HepG2 (cell line): Measurements from ENCODE around the gene RAB1B. TPM values are rescaled to one million over a fixed set of nuclear protein-coding genes. Genes with fewer than 3 reads are reported as not detected.

Experiments
- AKAP8 ChIP-seq: sonication (generic); formaldehyde crosslinking; IDR thresholded peaks from 2 replicates; pipeline ENCODE4 v1.5.1; 2020; ENCODE audit warnings: mild to moderate bottlenecking, missing genetic modification reagents
- CSRNP1 ChIP-seq: sonication (generic); formaldehyde crosslinking; IDR thresholded peaks from 2 replicates; pipeline ENCODE4 v1.8.1; 2023; ENCODE audit warnings: mild to moderate bottlenecking, missing genetic modification reagents
- ELF3 ChIP-seq: IDR thresholded peaks from 2 replicates; pipeline ENCODE4 v1.6.1; 2016; ENCODE audit warnings: missing genetic modification reagents, missing compliant biosample characterization
- FIP1L1 ChIP-seq: fragments of 200-400 bp; formaldehyde crosslinking; IDR thresholded peaks from 2 replicates; pipeline ENCODE4 v1.6.1; 2018; ENCODE audit warnings: low read depth, mild to moderate bottlenecking, low read length, moderate library complexity, borderline replicate concordance; ENCODE audit not compliant: insufficient read depth
- NCOA5 ChIP-seq: sonication (generic); formaldehyde crosslinking; IDR thresholded peaks from 2 replicates; pipeline ENCODE4 v1.4.0; 2020; ENCODE audit warnings: missing genetic modification reagents
- NFATC3 ChIP-seq: sonication (generic); formaldehyde crosslinking; IDR thresholded peaks from 2 replicates; pipeline ENCODE4 v1.5.1; 2020; ENCODE audit warnings: mild to moderate bottlenecking, missing genetic modification reagents
- NFE2L2 ChIP-seq: fragments of 150-350 bp; IDR thresholded peaks from 2 replicates; pipeline ENCODE4 v1.6.1; 2014; ENCODE audit warnings: low read length
- PAXIP1 ChIP-seq: sonication (generic); formaldehyde crosslinking; conservative IDR thresholded peaks from 2 replicates; pipeline ENCODE4 v1.4.0; 2020; ENCODE audit warnings: mild to moderate bottlenecking, missing genetic modification reagents, moderate library complexity
- RELA ChIP-seq: sonication (generic); formaldehyde crosslinking; IDR thresholded peaks from 2 replicates; pipeline ENCODE4 v1.4.0; 2020; ENCODE audit warnings: missing genetic modification reagents
- SNAI1 ChIP-seq: sonication (generic); formaldehyde crosslinking; IDR thresholded peaks from 2 replicates; pipeline ENCODE4 v1.5.0; 2020; ENCODE audit warnings: mild to moderate bottlenecking, missing genetic modification reagents, borderline replicate concordance
- THYN1 ChIP-seq: sonication (generic); formaldehyde crosslinking; IDR thresholded peaks from 2 replicates; pipeline ENCODE4 v1.8.1; 2023; ENCODE audit warnings: low read depth, mild to moderate bottlenecking, moderate library complexity, missing genetic modification reagents, borderline replicate concordance
- ZBED4 ChIP-seq: sonication (generic); formaldehyde crosslinking; IDR thresholded peaks from 2 replicates; pipeline ENCODE4 v1.4.0; 2020; ENCODE audit warnings: missing genetic modification reagents, borderline replicate concordance
- ZMAT3 ChIP-seq: sonication (generic); formaldehyde crosslinking; conservative IDR thresholded peaks from 2 replicates; pipeline ENCODE4 v1.7.0; 2021; ENCODE audit warnings: missing genetic modification reagents
- ZNF644 ChIP-seq: IDR thresholded peaks from 2 replicates; pipeline ENCODE4 v1.6.1; 2016; ENCODE audit warnings: low read depth
- ZSCAN25 ChIP-seq: sonication (generic); formaldehyde crosslinking; IDR thresholded peaks from 2 replicates; pipeline ENCODE4 v1.8.0; 2022; ENCODE audit warnings: mild to moderate bottlenecking, missing genetic modification reagents
- ZSCAN9 ChIP-seq: IDR thresholded peaks from 2 replicates; pipeline ENCODE4 v1.6.1; 2016; ENCODE audit warnings: borderline replicate concordance
- polyA plus RNA-seq, 8 experiments: library from polyadenylated mRNA; depleted of rRNA in 3 of 8; stranded (reverse) in 7 of 8; unstranded in 1 of 8; fragments of >200 nt; fragmentation: Illumina TruSeq in 4 of 8; extraction: Trizol in 4 of 8; gene quantifications; 2 replicates each; pipeline versions ENCODE4 v1.2.1 to v1.2.3, GENCODE V29; 2011 to 2016; ENCODE audit warnings: low read depth in 4 of 8, missing spikeins in 1 of 8, mixed read lengths in 1 of 8; ENCODE audit not compliant: insufficient read depth in 1 of 8
- total RNA-seq, 5 experiments: library from RNA; depleted of rRNA; stranded (reverse); fragments of >200 nt; fragmentation: Illumina TruSeq; extraction: Trizol; gene quantifications; 2 replicates each; pipeline ENCODE4 v1.2.3, GENCODE V29; 2016; ENCODE audit warnings: low read depth in 1 of 5
- TF ChIP-seq, protein P1 (sequence below): sonication (generic); formaldehyde crosslinking; IDR thresholded peaks from 2 replicates; pipeline ENCODE4 v1.4.0; 2020; ENCODE audit warnings: low read depth, mild to moderate bottlenecking, missing genetic modification reagents

Gene RAB1B
- total and polyA plus RNA-seq, 2 of the 13 experiments (the other 11 are each of a cell fraction or from before 2014, with no cell fraction given) = 77.9 to 87.9 TPM

DNA sequence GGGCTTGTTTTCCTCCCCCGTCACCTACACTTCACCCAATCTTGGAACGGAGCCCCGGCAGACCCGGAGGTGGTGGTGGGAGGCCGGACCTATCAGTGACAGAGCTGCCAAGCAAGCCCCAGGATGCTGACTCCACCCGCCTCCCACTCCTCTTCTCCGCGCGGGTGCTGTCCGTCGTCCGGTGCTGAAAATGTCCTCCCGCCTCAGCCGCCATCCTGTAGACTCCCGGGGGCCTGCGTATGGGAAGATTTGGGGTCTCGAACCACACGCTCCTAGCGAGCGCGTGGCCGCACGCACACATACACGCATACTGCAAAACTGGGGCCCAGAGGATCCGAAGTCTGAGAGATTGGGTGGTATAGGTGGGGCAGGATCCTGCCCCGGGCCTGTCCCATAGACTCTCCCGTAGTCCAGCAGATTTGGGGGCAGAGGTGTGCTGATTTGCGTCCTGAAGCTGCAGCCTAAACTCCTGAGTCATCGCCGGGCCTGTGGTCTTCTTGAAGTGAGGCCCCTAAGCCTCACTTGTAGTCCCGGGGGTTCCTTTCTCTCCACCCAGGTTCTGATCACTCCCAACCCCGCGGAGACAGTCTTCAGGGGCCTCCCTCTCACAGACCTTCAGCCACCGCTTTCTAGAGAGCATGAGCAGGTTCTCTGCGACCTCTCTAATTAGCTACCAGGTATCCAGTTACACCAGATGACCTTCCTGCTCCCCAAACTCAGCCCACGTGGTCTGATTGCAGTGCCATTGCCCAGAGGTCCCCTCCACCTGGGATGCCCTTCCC lies 21.3 kb downstream of the RAB1B start (continued):
- TF ChIP-seq, protein P1, sequence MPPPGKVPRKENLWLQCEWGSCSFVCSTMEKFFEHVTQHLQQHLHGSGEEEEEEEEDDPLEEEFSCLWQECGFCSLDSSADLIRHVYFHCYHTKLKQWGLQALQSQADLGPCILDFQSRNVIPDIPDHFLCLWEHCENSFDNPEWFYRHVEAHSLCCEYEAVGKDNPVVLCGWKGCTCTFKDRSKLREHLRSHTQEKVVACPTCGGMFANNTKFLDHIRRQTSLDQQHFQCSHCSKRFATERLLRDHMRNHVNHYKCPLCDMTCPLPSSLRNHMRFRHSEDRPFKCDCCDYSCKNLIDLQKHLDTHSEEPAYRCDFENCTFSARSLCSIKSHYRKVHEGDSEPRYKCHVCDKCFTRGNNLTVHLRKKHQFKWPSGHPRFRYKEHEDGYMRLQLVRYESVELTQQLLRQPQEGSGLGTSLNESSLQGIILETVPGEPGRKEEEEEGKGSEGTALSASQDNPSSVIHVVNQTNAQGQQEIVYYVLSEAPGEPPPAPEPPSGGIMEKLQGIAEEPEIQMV (CRISPR knock-in tag) = peak; percentile 62; the same call in 1 of the 2 replicates
- TF ChIP-seq ZBED4 (CRISPR knock-in tag) (0 out of 2 replicates have a peak, but pooled peaks have one; percentile 1), FIP1L1 (no peak), NFATC3 (CRISPR knock-in tag) (0 out of 2 replicates have a peak, but pooled peaks have one; percentile 58), NCOA5 (CRISPR knock-in tag) (no peak), ELF3 (CRISPR knock-in tag) (no peak), ZNF644 (CRISPR knock-in tag) (0 out of 2 replicates have a peak, but pooled peaks have one; percentile 19), RELA (CRISPR knock-in tag) (no peak), ZSCAN9 (peak; percentile 88), AKAP8 (CRISPR knock-in tag) (0 out of 2 replicates have a peak, but pooled peaks have one; percentile 18), NFE2L2 (no peak), PAXIP1 (CRISPR knock-in tag) (no peak; the same call in 1 of the 2 replicates), ZMAT3 (CRISPR knock-in tag) (peak; percentile 67; the same call in 1 of the 2 replicates), CSRNP1 (no peak), ZSCAN25 (CRISPR knock-in tag) (peak; percentile 62; the same call in 1 of the 2 replicates), THYN1 (CRISPR knock-in tag) (no peak), SNAI1 (CRISPR knock-in tag) (peak; percentile 76; the same call in 1 of the 2 replicates)
